ENCODE data around the gene CEBPB. TPM values are rescaled to one million over a fixed set of nuclear protein-coding genes. Genes with fewer than 3 reads are reported as not detected.

CEBPB gene
- total RNA-seq, 2 experiments from 2014 or later = 53.3 to 56.5 TPM

- no peak for DNase-seq
- intact Hi-C loops (cut with micrococcal nuclease) = no loop called here
- Mint-ChIP-seq H3K4me3 (no peak overlapping the region), H3K27me3 (peaks cover 15% of the 10 kb centered on the region), H3K4me1 (ENCODE audit: low read depth) (no peaks in the 10 kb centered on the region), H3K27ac (no peak overlapping the region), H3K9me3 (no peaks in the 10 kb centered on the region), H3K36me3 (no peaks in the 10 kb centered on the region)
- ChIA-PET CTCF (interaction anchor here (1.3 kb wide), 1 partner anchor 32 kb away, joined by 3 read pairs; no protein-coding TSS in a partner anchor), POLR2A (no interaction called here)
Observed at GRCh38 chr20:50217207-50217949, 26.7 kb downstream of the CEBPB start.

- Mint-ChIP-seq H3K36me3 (no peaks in the 10 kb centered on the region), H3K4me3 (no peak overlapping the region), H3K27me3 (peaks cover 9% of the 10 kb centered on the region), H3K4me1 (ENCODE audit: low read depth) (no peaks in the 10 kb centered on the region), H3K9me3 (no peaks in the 10 kb centered on the region), H3K27ac (no peak overlapping the region)
- DNase-seq = no peak
- POLR2A ChIA-PET = no interaction called here
- CTCF ChIA-PET = interaction anchor here (1.3 kb wide), 1 partner anchor 33 kb away, joined by 3 read pairs; no protein-coding TSS in a partner anchor
- intact Hi-C loops (cut with micrococcal nuclease) = no loop called here
Observed at GRCh38 chr20:50218987-50219435, 28.4 kb downstream of the CEBPB start.

- CTCF ChIA-PET = no interaction called here
- intact Hi-C loops (cut with micrococcal nuclease) = no loop called here
Observed at GRCh38 chr20:50219600-50219999, 29.0 kb downstream of the CEBPB start.

GRCh38 chr20:50220093-50220893, 29.7 kb downstream of the CEBPB start:
- CTCF ChIA-PET = interaction anchor here (0.7 kb wide), 1 partner anchor 18 kb away, joined by 3 read pairs; no protein-coding TSS in a partner anchor
- H3K4me3 Mint-ChIP-seq = no peak overlapping the region
- POLR2A ChIA-PET = no interaction called here
- no peak for DNase-seq
- intact Hi-C loops (cut with micrococcal nuclease) = no loop called here
- H3K4me1 Mint-ChIP-seq (ENCODE audit: low read depth) = no peaks in the 10 kb centered on the region
- H3K9me3 Mint-ChIP-seq = no peaks in the 10 kb centered on the region
- H3K27ac Mint-ChIP-seq = no peak overlapping the region
- peaks cover 3% of the 10 kb centered on the region for H3K27me3 Mint-ChIP-seq
- H3K36me3 Mint-ChIP-seq = no peaks in the 10 kb centered on the region

More at GRCh38 chr20:50219600-50219999, 29.0 kb downstream of the CEBPB start:
- DNase-seq = no peak
- H3K9me3 Mint-ChIP-seq = no peaks in the 10 kb centered on the region
- POLR2A ChIA-PET = no interaction called here
- H3K4me3 Mint-ChIP-seq = no peak overlapping the region
- no peaks in the 10 kb centered on the region for H3K4me1 Mint-ChIP-seq (ENCODE audit: low read depth)
- no peak overlapping the region for H3K27ac Mint-ChIP-seq
- H3K36me3 Mint-ChIP-seq = no peaks in the 10 kb centered on the region
- H3K27me3 Mint-ChIP-seq = peaks cover 4% of the 10 kb centered on the region

GRCh38 chr20:50220894-50221365, 30.3 kb downstream of the CEBPB start:
- CTCF ChIA-PET = interaction anchor here (0.7 kb wide), 1 partner anchor 18 kb away, joined by 3 read pairs; no protein-coding TSS in a partner anchor
- POLR2A ChIA-PET = no interaction called here
- no peak for DNase-seq
- Mint-ChIP-seq H3K27ac (no peak overlapping the region), H3K4me1 (ENCODE audit: low read depth) (no peaks in the 10 kb centered on the region), H3K27me3 (no peaks in the 10 kb centered on the region), H3K36me3 (no peaks in the 10 kb centered on the region), H3K9me3 (no peaks in the 10 kb centered on the region), H3K4me3 (no peak overlapping the region)
- intact Hi-C loops (cut with micrococcal nuclease) = no loop called here

GRCh38 chr20:50221501-50222308, 31.1 kb downstream of the CEBPB start:
- H3K36me3 Mint-ChIP-seq = no peaks in the 10 kb centered on the region
- H3K4me3 Mint-ChIP-seq = no peak overlapping the region
- intact Hi-C loops (cut with micrococcal nuclease) = no loop called here
- CTCF ChIA-PET = no interaction called here
- peaks cover 4% of the 10 kb centered on the region for H3K4me1 Mint-ChIP-seq (ENCODE audit: low read depth)
- H3K27me3 Mint-ChIP-seq = no peaks in the 10 kb centered on the region
- no peak overlapping the region for H3K27ac Mint-ChIP-seq
- no peaks in the 10 kb centered on the region for H3K9me3 Mint-ChIP-seq
- no peak for DNase-seq
- POLR2A ChIA-PET = no interaction called here

GRCh38 chr20:50222309-50223038, 31.8 kb downstream of the CEBPB start:
- Mint-ChIP-seq H3K36me3 (no peaks in the 10 kb centered on the region), H3K27me3 (no peaks in the 10 kb centered on the region), H3K4me1 (ENCODE audit: low read depth) (peaks cover 7% of the 10 kb centered on the region), H3K27ac (no peak overlapping the region), H3K4me3 (no peak overlapping the region), H3K9me3 (no peaks in the 10 kb centered on the region)
- intact Hi-C loops (cut with micrococcal nuclease) = no loop called here
- DNase-seq = no peak
- POLR2A ChIA-PET = no interaction called here
- CTCF ChIA-PET = no interaction called here

- Mint-ChIP-seq H3K27me3 (no peaks in the 10 kb centered on the region), H3K36me3 (no peaks in the 10 kb centered on the region), H3K4me1 (ENCODE audit: low read depth) (peaks cover 7% of the 10 kb centered on the region), H3K9me3 (no peaks in the 10 kb centered on the region), H3K4me3 (no peak overlapping the region), H3K27ac (no peak overlapping the region)
- intact Hi-C loops (cut with micrococcal nuclease) = no loop called here
- POLR2A ChIA-PET = no interaction called here
- DNase-seq = no peak
- CTCF ChIA-PET = no interaction called here
Observed at GRCh38 chr20:50223039-50224005, 32.7 kb downstream of the CEBPB start.

- Mint-ChIP-seq H3K27ac (no peak overlapping the region), H3K36me3 (no peaks in the 10 kb centered on the region), H3K4me1 (ENCODE audit: low read depth) (peaks cover 7% of the 10 kb centered on the region), H3K9me3 (no peaks in the 10 kb centered on the region), H3K27me3 (no peaks in the 10 kb centered on the region), H3K4me3 (no peak overlapping the region)
- CTCF ChIA-PET = no interaction called here
- no peak for DNase-seq
- POLR2A ChIA-PET = no interaction called here
- intact Hi-C loops (cut with micrococcal nuclease) = no loop called here
Observed at GRCh38 chr20:50224052-50224451, 33.4 kb downstream of the CEBPB start.

- Mint-ChIP-seq H3K4me1 (ENCODE audit: low read depth) (peaks cover 7% of the 10 kb centered on the region), H3K27ac (no peak overlapping the region), H3K9me3 (no peaks in the 10 kb centered on the region), H3K36me3 (no peaks in the 10 kb centered on the region), H3K4me3 (no peak overlapping the region), H3K27me3 (no peaks in the 10 kb centered on the region)
- intact Hi-C loops (cut with micrococcal nuclease) = no loop called here
- no peak for DNase-seq
- POLR2A ChIA-PET = no interaction called here
- CTCF ChIA-PET = no interaction called here
Observed at GRCh38 chr20:50224531-50225255, 34.1 kb downstream of the CEBPB start.

Data from activated CD4-positive, alpha-beta memory T cell treated with anti-CD3 and anti-CD28 coated beads for 36 hours (primary cell).